Astrocyte of the cerebellum (primary cell): ENCODE data around the gene IL36RN.

Experiments
- DNase-seq: peaks from one replicate; pipeline ENCODE4 v3.0.0-alpha.2; 2011; ENCODE audit warnings: low read depth
- H3K4me3 ChIP-seq: 2 replicates; pipeline ENCODE4 v1.5.1; 2011; ENCODE audit warnings: mild to moderate bottlenecking, low read depth, low read length, moderate library complexity
- CTCF ChIP-seq: IDR thresholded peaks from 2 replicates; pipeline ENCODE4 v1.5.1; 2012; ENCODE audit warnings: low read length, low read depth, moderate library complexity, mild to moderate bottlenecking; ENCODE audit errors: missing control alignments
- in situ Hi-C: cut with HindIII; loops from 2 replicates; pipeline ENCODE4 v1.10.0; 2017; ENCODE audit warnings: low sequenced_read_pairs

The IL36RN gene

GRCh38 chr2:113027691-113028090 lies 31.3 kb upstream of the IL36RN start:
- no peak overlapping the region for H3K4me3 ChIP-seq
- in situ Hi-C loops = no loop called here
- TF ChIP-seq CTCF = no peak
- no peak for DNase-seq

GRCh38 chr2:113028112-113028511 lies 30.9 kb upstream of the IL36RN start:
- no peak for TF ChIP-seq CTCF
- no peak for DNase-seq
- no peak overlapping the region for H3K4me3 ChIP-seq
- in situ Hi-C loops = no loop called here

- in situ Hi-C loops = no loop called here
- no peak for DNase-seq
- no peak overlapping the region for H3K4me3 ChIP-seq
- TF ChIP-seq CTCF = no peak
These were observed 26.3 kb upstream of the IL36RN start for GRCh38 chr2:113032737-113033136.

GRCh38 chr2:113034016-113034415 lies 25.0 kb upstream of the IL36RN start:
- TF ChIP-seq CTCF = no peak
- in situ Hi-C loops = no loop called here
- no peak overlapping the region for H3K4me3 ChIP-seq
- DNase-seq = no peak

- no peak for DNase-seq
- TF ChIP-seq CTCF = no peak
- no peak overlapping the region for H3K4me3 ChIP-seq
- in situ Hi-C loops = no loop called here
These were observed 22.2 kb upstream of the IL36RN start for GRCh38 chr2:113036763-113037162.

GRCh38 chr2:113038291-113038690 lies 20.7 kb upstream of the IL36RN start:
- H3K4me3 ChIP-seq = no peak overlapping the region
- TF ChIP-seq CTCF = no peak
- DNase-seq = no peak
- in situ Hi-C loops = no loop called here

- DNase-seq = no peak
- in situ Hi-C loops = no loop called here
- no peak overlapping the region for H3K4me3 ChIP-seq
- TF ChIP-seq CTCF = no peak
These were observed 19.8 kb upstream of the IL36RN start for GRCh38 chr2:113039158-113039557.
